ENCODE measurements around the gene TSC22D2. TPM values are rescaled to one million over a fixed set of nuclear protein-coding genes. Genes with fewer than 3 reads are reported as not detected.

The TSC22D2 gene
- total RNA-seq, 1 donor from 2014 or later, result 16.0 TPM

DNA sequence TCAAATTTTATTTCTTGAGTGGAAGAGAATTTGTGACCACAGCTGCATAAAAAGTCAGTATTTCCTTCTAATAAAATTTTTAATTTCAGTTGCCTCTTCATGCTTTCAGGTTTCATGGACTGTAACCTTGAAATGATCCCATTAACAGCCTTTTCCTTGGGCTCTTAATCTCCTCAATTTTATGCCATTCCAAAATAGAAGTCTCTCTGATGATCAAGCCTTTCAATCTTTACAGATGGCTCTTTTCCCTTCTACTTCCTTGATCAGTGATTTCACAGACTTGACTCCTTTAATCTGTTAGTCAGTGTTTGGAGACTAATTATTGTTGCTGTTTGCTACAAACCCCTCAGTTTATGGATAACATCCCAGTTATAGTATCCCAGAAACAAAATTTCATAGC is 11.9 kb downstream of the TSC22D2 start:
- H3K4me3 ChIP-seq (ENCODE audit: low read depth, low read length), result no peak overlapping the region
- DNase-seq (ENCODE audit: low read depth), result no peak
- TF ChIP-seq, protein P1, sequence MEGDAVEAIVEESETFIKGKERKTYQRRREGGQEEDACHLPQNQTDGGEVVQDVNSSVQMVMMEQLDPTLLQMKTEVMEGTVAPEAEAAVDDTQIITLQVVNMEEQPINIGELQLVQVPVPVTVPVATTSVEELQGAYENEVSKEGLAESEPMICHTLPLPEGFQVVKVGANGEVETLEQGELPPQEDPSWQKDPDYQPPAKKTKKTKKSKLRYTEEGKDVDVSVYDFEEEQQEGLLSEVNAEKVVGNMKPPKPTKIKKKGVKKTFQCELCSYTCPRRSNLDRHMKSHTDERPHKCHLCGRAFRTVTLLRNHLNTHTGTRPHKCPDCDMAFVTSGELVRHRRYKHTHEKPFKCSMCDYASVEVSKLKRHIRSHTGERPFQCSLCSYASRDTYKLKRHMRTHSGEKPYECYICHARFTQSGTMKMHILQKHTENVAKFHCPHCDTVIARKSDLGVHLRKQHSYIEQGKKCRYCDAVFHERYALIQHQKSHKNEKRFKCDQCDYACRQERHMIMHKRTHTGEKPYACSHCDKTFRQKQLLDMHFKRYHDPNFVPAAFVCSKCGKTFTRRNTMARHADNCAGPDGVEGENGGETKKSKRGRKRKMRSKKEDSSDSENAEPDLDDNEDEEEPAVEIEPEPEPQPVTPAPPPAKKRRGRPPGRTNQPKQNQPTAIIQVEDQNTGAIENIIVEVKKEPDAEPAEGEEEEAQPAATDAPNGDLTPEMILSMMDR (conservative IDR thresholded peaks at IDR 0.05; ENCODE audit: low read depth, low read length), result no peak

DNA sequence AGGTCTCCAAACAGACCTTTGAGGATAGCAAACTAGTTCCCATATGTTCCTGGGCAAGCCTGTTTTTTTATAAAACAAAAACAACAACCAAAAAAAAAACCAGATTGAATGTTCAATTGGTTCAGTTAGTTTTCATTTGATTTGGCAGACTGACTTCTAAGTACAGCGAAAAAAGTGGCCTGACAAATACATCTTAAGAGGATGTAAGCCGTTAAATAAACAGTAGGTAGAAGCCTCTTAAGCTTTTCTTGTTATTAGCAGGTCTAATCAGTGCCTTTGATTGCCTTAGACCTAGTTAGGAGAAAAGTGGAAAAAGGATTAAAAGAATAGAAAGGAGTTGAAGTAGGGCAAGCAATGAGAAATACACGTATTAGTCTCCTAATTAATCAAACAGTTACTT is 13.2 kb downstream of the TSC22D2 start:
- DNase-seq (ENCODE audit: low read depth), result no peak
- TF ChIP-seq, protein P1 (conservative IDR thresholded peaks at IDR 0.05; ENCODE audit: low read depth, low read length), result no peak
- H3K4me3 ChIP-seq (ENCODE audit: low read depth, low read length), result no peak overlapping the region

DNA sequence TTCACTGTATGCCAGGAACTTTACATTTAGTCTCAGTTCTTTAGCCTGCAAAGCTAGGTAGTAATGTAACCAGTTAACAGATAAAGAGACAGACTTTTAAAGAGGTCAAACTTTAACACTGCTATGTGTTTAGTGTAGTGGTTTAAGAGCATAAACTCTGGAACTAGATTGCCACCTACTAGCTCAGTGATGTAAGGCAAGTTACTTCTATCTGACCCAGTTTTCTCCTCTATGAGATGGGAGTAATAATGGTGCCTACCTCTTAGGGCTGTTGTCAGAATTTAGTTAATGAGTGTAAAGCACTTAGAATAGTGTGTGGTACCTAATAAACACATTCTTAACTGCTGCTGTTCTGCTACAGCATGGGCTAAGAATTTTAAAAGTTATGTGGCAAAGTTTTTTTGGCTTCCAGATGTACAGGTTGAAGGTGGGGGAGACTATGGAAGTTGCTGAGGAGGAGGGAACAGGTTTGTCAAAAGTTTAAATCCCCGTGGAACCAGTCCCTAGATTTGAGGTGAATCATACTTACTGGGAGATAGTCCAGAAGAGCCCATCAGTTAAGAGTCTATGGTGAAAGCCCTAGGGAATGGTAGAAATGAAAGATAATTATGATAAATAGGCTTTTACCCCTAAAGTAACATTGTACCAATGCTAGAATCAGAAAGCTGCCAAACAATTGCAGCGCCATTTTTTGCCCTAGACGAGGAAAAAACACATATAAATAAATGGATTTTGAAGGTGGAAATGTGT is 13.9 kb downstream of the TSC22D2 start:
- TF ChIP-seq, protein P1 (conservative IDR thresholded peaks at IDR 0.05; ENCODE audit: low read depth, low read length), result no peak
- no peak for DNase-seq (ENCODE audit: low read depth)
- H3K4me3 ChIP-seq (ENCODE audit: low read depth, low read length), result no peak overlapping the region

DNA sequence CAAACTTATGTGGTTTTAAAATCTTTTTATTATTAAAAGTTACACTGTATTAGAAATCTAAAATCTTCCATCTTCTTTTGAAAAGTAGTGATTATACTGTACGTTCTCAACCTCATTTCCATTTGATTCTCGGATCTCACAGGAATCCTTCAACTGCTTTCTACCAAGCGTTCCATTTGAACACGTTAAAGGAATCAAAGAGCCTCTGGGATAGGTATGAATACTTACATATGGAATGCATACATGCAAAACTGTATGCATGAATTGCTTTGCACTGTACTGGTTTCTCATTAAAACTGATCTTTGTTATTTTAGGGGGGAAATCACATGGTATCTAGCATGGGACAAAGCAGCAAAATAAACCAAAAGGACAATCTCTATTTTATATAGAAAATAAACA is 14.8 kb downstream of the TSC22D2 start:
- no peak overlapping the region for H3K4me3 ChIP-seq (ENCODE audit: low read depth, low read length)
- TF ChIP-seq, protein P1 (conservative IDR thresholded peaks at IDR 0.05; ENCODE audit: low read depth, low read length), result no peak
- no peak for DNase-seq (ENCODE audit: low read depth)

DNA sequence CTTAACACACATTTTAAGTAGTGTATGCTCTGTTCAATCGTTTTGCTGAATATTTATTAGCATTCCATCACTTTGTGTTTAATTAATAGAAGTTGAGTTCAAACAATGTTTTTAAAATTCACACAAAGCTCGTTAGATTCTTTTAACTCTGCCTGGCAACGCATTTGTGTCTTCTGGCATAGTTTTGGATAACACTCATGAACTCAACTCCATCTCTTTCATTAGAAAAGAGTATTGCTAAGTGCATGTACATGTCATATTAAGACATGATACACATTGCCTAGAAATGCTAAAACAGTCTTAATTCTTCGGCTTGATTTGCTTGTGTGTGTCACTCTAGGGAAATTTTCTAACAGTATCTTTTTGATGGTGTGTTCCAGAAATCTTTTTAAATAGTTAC is 15.7 kb downstream of the TSC22D2 start:
- DNase-seq (ENCODE audit: low read depth), result no peak
- no peak overlapping the region for H3K4me3 ChIP-seq (ENCODE audit: low read depth, low read length)
- TF ChIP-seq, protein P1 (conservative IDR thresholded peaks at IDR 0.05; ENCODE audit: low read depth, low read length), result no peak

DNA sequence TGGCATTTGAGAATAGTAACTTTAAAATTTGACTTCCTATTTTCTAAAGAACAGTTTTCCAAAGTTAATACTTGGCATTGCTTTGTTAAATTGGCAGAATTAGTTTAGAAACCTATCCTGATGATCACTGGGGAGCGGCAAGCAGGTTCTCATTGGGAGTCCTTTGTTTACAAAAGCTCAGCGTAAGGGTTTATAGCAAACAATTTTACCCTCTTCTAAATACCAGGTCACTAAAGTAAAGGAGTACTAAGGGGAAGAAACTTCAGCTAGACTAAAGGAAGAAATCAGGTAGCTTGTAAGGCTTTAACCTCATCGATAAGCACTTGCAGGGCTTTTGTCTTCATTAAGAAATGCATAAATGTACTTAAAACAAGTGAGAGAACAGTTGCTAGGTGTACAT is 18.2 kb downstream of the TSC22D2 start:
- TF ChIP-seq, protein P1 (conservative IDR thresholded peaks at IDR 0.05; ENCODE audit: low read depth, low read length), result no peak
- no peak overlapping the region for H3K4me3 ChIP-seq (ENCODE audit: low read depth, low read length)
- no peak for DNase-seq (ENCODE audit: low read depth)

DNA sequence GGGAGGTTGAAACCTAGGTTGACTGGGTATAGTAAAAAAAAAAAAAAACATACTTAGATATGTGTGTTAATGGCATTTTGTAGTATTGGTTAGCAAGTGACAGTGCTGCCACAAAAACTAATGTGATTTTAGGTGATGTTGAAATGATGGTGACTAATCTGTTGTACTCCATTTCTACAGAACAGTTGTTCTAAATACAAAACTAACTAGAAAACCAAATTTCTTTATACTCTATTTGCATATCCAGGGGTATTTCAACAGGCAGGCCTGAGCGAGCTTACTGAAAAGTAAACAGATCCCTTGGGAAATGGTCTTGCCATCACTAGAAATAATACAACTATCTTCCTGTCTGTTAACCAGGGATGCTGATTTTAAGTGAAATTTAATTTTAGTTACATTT is 20.5 kb downstream of the TSC22D2 start:
- DNase-seq (ENCODE audit: low read depth), result no peak
- TF ChIP-seq, protein P1 (conservative IDR thresholded peaks at IDR 0.05; ENCODE audit: low read depth, low read length), result no peak
- no peak overlapping the region for H3K4me3 ChIP-seq (ENCODE audit: low read depth, low read length)

Measured in epithelial cell of proximal tubule (primary cell).